Measurements from ENCODE around the gene KCNH4. TPM values are rescaled to one million over a fixed set of nuclear protein-coding genes. Genes with fewer than 3 reads are reported as not detected.
"Not testable (repeated sequence)": the region's sequence is repeated elsewhere in the genome, so short reads cannot be mapped to it uniquely, and the experiment has no call there.

The KCNH4 gene
- total RNA-seq = 0.47 TPM
- polyA plus RNA-seq = not detected

DNA sequence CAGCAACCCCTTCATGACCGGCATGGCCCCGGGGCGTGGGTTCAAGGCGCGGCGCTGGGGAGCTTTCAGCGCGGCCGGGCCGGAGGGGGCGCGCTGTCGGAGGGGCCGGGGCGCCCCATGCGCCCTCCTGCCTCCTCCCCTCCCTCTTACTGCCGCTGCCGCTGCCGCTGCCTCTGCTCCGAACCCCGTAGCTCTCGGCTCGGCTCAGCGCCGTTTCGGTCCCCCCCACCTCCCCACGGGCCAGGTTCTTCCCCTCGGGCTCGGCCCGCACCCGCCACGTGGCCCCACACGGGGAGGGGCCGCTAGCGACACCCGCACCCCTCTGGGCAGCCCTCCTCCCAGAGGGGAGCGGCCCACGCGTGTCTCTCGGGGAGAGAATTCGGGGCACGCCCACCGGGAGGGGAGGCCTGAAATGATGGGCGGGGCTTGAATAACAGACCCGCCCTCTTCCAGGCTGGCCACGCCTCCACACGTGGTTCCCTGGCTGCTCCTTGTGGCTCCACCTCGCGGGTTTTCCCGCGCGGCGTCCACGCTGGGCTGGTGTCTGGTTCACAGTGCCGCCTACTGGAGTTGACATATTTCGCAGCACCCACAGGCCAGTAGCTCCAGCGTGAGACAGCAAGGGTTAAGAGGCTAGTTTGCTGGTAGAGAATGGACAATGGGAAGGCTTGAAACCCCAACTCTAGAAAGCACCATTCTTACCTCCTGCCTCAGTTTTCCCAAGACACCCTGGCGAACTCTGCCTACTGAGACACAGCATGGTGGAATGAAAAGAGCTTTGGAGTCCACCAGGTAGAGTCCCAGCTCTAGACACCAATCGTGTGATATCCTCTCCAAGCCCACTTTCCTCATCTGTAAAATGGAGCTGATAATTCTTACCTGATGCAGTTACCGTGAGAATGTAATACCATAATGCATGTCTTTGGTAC lies at the start of gene KCNH4:
TSS of gene KCNH4 (minus strand) at position 221 of the 929 bp plus-strand sequence. CDS start at position 24, 197 bp downstream.
- Mint-ChIP-seq H3K4me3 (peak within 1 kb of the TSS; percentile 64 to 86 (median 78)), H3K36me3 (no peaks in the 10 kb centered on the region), H3K27ac (no peak within 1 kb of the TSS), H3K27me3 (peaks cover 12% of the 10 kb centered on the region), H3K4me1 (peaks cover 15 to 69% (median 31%) of the 10 kb centered on the region in 4 donors), H3K9me3 (peaks cover 0 to 2% (median 0%) of the 10 kb centered on the region in 7 donors)
- Histone ChIP-seq H3K36me3 (ENCODE audit: control insufficient read depth, insufficient read depth, low read length) (no peaks in the 10 kb centered on the region), H3K4me1 (ENCODE audit: control insufficient read depth, insufficient read depth, low read length, poor library complexity, severe bottlenecking) (peaks cover 54% of the 10 kb centered on the region), H3K27me3 (ENCODE audit: control insufficient read depth, insufficient read depth, low read length) (no peaks in the 10 kb centered on the region), H3K27ac (ENCODE audit: insufficient read depth, low read length, poor library complexity, severe bottlenecking) (no peak within 1 kb of the TSS), H3K9me3 (ENCODE audit: control insufficient read depth in 2 of 2, low read length in 2 of 2) (no peaks in the 10 kb centered on the region), H3K4me3 (ENCODE audit: low read depth, low read length) (peak within 1 kb of the TSS; percentile 57)
- ATAC-seq (ENCODE audit: low read depth in 2 of 2) (peak; percentile 62 to 63), DNase-seq (peak; percentile 79 to 89 (median 85))

DNA sequence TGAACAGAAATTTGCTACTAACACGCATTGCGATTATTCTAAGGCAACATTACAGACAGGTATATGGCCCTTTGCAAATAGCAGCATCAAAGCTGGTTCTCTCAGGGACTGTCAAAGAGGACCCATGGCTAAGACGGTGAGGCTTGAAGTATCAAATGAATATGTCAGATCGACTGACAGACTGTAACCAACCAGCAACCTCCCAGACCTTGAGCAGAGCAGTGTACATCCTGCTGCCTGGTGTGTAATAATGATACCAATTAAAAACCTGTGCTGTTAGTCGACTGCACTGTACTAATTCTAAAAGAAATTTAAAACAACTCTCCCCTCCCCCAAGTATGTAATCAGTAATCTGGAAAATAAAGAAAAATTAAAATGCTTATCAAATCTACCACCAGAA lies 49.3 kb upstream of the KCNH4 start:
- Mint-ChIP-seq H3K4me3 (peak overlapping the region in 1 of 4 donors; percentile 65), H3K27ac (peak overlapping the region; percentile 21 to 86 (median 65)), H3K9me3 (no peaks in the 10 kb centered on the region), H3K36me3 (peaks cover 16% of the 10 kb centered on the region), H3K4me1 (peaks cover 12 to 54% (median 32%) of the 10 kb centered on the region in 4 donors), H3K27me3 (no peaks in the 10 kb centered on the region)
- Histone ChIP-seq H3K4me1 (ENCODE audit: control insufficient read depth, insufficient read depth, low read length, poor library complexity, severe bottlenecking) (peaks cover 3% of the 10 kb centered on the region), H3K27ac (ENCODE audit: insufficient read depth, low read length, poor library complexity, severe bottlenecking) (no peak overlapping the region), H3K27me3 (ENCODE audit: control insufficient read depth, insufficient read depth, low read length) (no peaks in the 10 kb centered on the region), H3K9me3 (ENCODE audit: control insufficient read depth in 2 of 2, low read length in 2 of 2) (no peaks in the 10 kb centered on the region), H3K36me3 (ENCODE audit: control insufficient read depth, insufficient read depth, low read length) (peaks cover 37% of the 10 kb centered on the region), H3K4me3 (ENCODE audit: low read depth, low read length) (no peak overlapping the region)
- DNase-seq (peak in 1 of 3 donors; percentile 65), ATAC-seq (ENCODE audit: low read depth in 2 of 2) (peak; percentile 67 to 75)

DNA sequence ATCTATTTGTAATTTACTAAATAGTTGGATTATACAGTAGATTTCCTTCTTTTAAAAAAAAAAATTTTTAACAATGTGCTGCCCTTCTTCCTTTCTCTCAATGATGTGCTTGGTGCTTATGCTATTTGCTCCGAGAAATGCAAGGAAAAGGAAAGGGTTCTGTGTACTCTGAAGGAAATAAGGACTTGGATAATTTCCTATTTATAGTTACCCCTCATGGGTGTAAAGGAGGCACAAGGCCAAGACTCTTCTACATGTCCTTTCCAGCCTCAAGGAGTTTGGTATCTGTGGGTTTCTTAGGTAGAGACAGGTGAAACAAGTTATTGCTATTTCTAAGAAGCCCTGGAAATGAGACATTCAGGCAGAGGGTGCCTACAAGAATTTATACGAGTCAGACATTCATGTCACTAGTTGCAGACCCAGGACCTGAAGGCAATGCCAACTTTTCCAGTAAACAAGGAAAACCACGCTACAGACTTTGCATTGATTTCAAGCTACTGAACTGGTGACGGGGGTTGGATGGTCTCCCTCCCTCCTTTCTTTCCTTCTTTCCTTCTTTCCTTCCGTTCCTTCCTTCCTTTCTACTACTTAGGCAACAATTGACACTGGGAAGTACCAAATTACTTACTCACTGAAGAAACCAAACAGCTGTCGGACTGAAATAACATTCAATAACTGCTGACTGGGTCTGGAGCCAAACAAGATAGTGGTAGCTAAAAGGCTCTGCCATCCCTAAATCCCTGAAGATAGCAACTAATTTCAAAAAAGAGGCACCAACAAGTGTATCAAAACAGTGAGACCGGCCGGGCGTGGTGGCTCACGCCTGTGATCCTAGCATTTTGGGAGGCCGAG lies 47.1 kb upstream of the KCNH4 start:
- Mint-ChIP-seq H3K27me3 (no peaks in the 10 kb centered on the region), H3K4me3 (no peak overlapping the region), H3K4me1 (peaks cover 0 to 33% (median 18%) of the 10 kb centered on the region in 4 donors), H3K36me3 (peaks cover 23% of the 10 kb centered on the region), H3K9me3 (no peaks in the 10 kb centered on the region), H3K27ac (peak overlapping the region; percentile 15 to 97 (median 23))
- ATAC-seq (ENCODE audit: low read depth in 2 of 2) (no peak), DNase-seq (no peak)
- H3K4me1 ChIP-seq (ENCODE audit: control insufficient read depth, insufficient read depth, low read length, poor library complexity, severe bottlenecking) = peaks cover 3% of the 10 kb centered on the region
- no peaks in the 10 kb centered on the region for H3K9me3 ChIP-seq (ENCODE audit: control insufficient read depth in 2 of 2, low read length in 2 of 2)
- H3K36me3 ChIP-seq (ENCODE audit: control insufficient read depth, insufficient read depth, low read length) = peaks cover 57% of the 10 kb centered on the region
- no peak overlapping the region for H3K4me3 ChIP-seq (ENCODE audit: low read depth, low read length)
- no peaks in the 10 kb centered on the region for H3K27me3 ChIP-seq (ENCODE audit: control insufficient read depth, insufficient read depth, low read length)
- H3K27ac ChIP-seq (ENCODE audit: insufficient read depth, low read length, poor library complexity, severe bottlenecking) = no peak overlapping the region

DNA sequence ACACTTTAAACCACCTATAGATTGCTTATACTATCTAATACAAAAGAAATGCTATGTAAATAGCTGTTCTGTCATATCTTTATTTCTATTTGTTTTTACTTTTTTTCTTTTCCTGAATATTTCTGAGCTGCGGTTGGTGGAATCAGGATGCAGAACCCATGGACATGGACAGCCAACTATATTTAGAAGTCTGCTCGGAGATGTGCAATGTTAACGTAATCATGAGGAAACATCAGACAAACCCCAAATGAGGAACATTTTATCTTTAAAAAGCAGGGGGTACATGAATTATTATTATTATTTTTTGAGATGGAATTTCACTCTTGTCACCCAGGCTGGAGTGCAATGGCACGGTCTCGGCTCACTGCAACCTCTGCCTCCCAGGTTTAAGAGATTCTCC lies 44.7 kb upstream of the KCNH4 start:
- no peaks in the 10 kb centered on the region for H3K9me3 ChIP-seq (ENCODE audit: control insufficient read depth in 2 of 2, low read length in 2 of 2)
- H3K4me1 ChIP-seq (ENCODE audit: control insufficient read depth, insufficient read depth, low read length, poor library complexity, severe bottlenecking) = peaks cover 2% of the 10 kb centered on the region
- Mint-ChIP-seq H3K27ac (peak overlapping the region in 1 of 3 donors; percentile 54), H3K4me3 (peak overlapping the region in 1 of 4 donors; percentile 43), H3K36me3 (peaks cover 30% of the 10 kb centered on the region), H3K9me3 (no peaks in the 10 kb centered on the region), H3K4me1 (peaks cover 8 to 26% (median 15%) of the 10 kb centered on the region in 4 donors), H3K27me3 (no peaks in the 10 kb centered on the region)
- H3K36me3 ChIP-seq (ENCODE audit: control insufficient read depth, insufficient read depth, low read length) = peaks cover 68% of the 10 kb centered on the region
- H3K4me3 ChIP-seq (ENCODE audit: low read depth, low read length) = no peak overlapping the region
- no peak overlapping the region for H3K27ac ChIP-seq (ENCODE audit: insufficient read depth, low read length, poor library complexity, severe bottlenecking)
- H3K27me3 ChIP-seq (ENCODE audit: control insufficient read depth, insufficient read depth, low read length) = no peaks in the 10 kb centered on the region
- DNase-seq (no peak), ATAC-seq (ENCODE audit: low read depth in 2 of 2) (no peak)

DNA sequence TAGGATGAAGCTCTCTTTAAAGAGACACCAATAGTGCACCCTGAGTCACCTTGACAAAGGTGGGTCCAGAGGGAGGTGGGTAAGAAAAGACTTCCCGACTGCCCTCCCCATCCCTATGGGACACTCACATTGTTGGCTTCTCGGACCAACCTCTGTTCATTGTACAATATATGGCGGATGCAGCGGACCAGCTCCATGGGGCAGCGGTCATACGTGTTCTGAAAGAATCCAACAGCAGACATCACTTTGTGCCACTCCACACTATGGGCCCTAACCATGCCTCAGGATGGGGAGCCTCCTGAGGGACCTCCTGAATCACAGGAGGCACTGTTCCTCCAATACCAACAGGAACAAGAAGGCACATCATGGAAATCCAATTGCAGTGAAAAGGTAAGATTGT lies 43.7 kb upstream of the KCNH4 start:
- Histone ChIP-seq H3K9me3 (ENCODE audit: control insufficient read depth in 2 of 2, low read length in 2 of 2) (no peaks in the 10 kb centered on the region), H3K4me1 (ENCODE audit: control insufficient read depth, insufficient read depth, low read length, poor library complexity, severe bottlenecking) (no peaks in the 10 kb centered on the region), H3K27ac (ENCODE audit: insufficient read depth, low read length, poor library complexity, severe bottlenecking) (no peak overlapping the region), H3K27me3 (ENCODE audit: control insufficient read depth, insufficient read depth, low read length) (no peaks in the 10 kb centered on the region), H3K4me3 (ENCODE audit: low read depth, low read length) (no peak overlapping the region), H3K36me3 (ENCODE audit: control insufficient read depth, insufficient read depth, low read length) (peaks cover 67% of the 10 kb centered on the region)
- no peak for DNase-seq
- Mint-ChIP-seq H3K4me1 (peaks cover 0 to 17% (median 10%) of the 10 kb centered on the region in 4 donors), H3K9me3 (no peaks in the 10 kb centered on the region), H3K4me3 (no peak overlapping the region), H3K27me3 (no peaks in the 10 kb centered on the region), H3K36me3 (peaks cover 24% of the 10 kb centered on the region), H3K27ac (peak overlapping the region in 1 of 3 donors; percentile 54)
- ATAC-seq (ENCODE audit: low read depth in 2 of 2) = no peak

DNA sequence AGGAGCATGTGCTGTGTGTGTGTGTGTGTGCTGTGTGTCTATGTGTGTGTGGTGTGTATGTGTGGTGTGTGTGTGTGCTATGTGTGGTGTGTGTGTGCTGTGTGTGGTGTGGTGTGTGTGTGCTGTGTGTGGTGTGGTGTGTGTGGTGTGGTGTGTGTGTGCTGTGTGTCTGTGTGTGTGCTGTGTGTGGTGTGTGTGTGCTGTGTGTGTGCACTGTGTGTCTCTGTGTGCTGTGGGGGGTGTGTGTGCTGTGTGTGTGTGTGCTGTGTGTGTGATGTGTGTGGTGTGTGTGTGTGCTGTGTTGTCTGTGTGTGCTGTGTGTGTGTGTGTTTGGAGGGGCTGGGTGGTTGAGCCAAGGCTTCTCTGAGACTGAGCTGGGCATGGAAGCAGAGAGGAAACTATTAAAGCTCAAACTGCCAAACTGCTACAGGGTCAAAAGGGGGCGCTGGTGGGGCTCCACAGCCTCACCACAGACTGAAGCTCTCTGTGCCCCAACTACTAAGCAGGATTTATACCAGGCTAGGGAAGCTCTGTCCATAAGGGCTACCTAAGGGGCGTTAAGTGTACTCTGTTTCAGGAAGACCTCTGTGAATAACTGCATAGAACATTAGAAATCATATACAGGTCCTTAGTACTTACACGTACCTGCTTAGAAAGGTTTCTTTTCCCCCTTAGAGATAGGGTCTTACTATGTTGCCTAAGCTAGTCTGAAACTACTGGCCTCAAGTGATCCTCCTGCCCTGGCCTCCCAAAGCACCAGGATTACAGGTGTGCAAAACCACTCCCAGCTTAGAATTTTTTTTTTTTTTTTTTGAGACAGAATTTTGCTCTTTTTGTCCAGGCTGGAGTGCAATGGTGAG lies 41.2 kb upstream of the KCNH4 start:
- ATAC-seq (ENCODE audit: low read depth in 2 of 2) (peak; percentile 85 to 88), DNase-seq (peak; percentile 31 to 79 (median 67))
- Mint-ChIP-seq H3K4me3 (peak overlapping the region in 1 of 4 donors; percentile 24), H3K4me1 (peaks cover 0 to 9% (median 7%) of the 10 kb centered on the region in 4 donors), H3K9me3 (no peaks in the 10 kb centered on the region), H3K27me3 (no peaks in the 10 kb centered on the region), H3K27ac (peak overlapping the region; percentile 54 to 89 (median 60)), H3K36me3 (peaks cover 26% of the 10 kb centered on the region)
- Histone ChIP-seq H3K27me3 (ENCODE audit: control insufficient read depth, insufficient read depth, low read length) (no peaks in the 10 kb centered on the region), H3K27ac (ENCODE audit: insufficient read depth, low read length, poor library complexity, severe bottlenecking) (no peak overlapping the region), H3K4me1 (ENCODE audit: control insufficient read depth, insufficient read depth, low read length, poor library complexity, severe bottlenecking) (no peaks in the 10 kb centered on the region), H3K36me3 (ENCODE audit: control insufficient read depth, insufficient read depth, low read length) (peaks cover 60% of the 10 kb centered on the region), H3K4me3 (ENCODE audit: low read depth, low read length) (no peak overlapping the region), H3K9me3 (ENCODE audit: control insufficient read depth in 2 of 2, low read length in 2 of 2) (no peaks in the 10 kb centered on the region)

DNA sequence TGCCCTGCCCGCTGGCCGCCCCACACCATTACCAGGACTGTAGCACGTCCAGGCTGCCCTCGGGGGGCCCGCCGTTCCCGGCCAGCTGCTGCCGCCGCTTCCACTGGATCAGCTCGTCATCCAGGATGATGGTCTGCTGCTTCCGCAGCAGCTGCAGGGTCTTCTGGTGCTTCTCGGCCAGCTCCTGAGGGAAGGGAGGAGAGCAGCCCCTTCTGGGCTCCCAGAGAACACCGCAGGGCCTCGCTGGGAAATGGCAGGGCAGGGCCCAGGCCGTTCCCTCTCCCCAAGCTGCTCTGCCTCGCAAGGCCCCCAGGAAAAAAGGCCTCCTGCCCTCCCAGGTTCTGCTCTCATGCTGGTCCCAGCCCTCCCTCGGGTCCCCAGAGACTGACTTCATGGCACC lies 38.3 kb upstream of the KCNH4 start:
- DNase-seq; ATAC-seq (ENCODE audit: low read depth in 2 of 2); H3K27ac Mint-ChIP-seq; H3K4me3 Mint-ChIP-seq; H3K4me1 ChIP-seq (ENCODE audit: control insufficient read depth, insufficient read depth, low read length, poor library complexity, severe bottlenecking); H3K9me3 Mint-ChIP-seq; H3K27ac ChIP-seq (ENCODE audit: insufficient read depth, low read length, poor library complexity, severe bottlenecking); H3K27me3 Mint-ChIP-seq; H3K9me3 ChIP-seq (ENCODE audit: control insufficient read depth in 2 of 2, low read length in 2 of 2); H3K27me3 ChIP-seq (ENCODE audit: control insufficient read depth, insufficient read depth, low read length); H3K4me1 Mint-ChIP-seq; H3K4me3 ChIP-seq (ENCODE audit: low read depth, low read length): not testable (repeated sequence)
- peaks cover 67% of the 10 kb centered on the region for H3K36me3 ChIP-seq (ENCODE audit: control insufficient read depth, insufficient read depth, low read length)
- peaks cover 38% of the 10 kb centered on the region for H3K36me3 Mint-ChIP-seq
